Cardiac muscle cell (in vitro differentiated cells and primary cell): ENCODE results near the gene NAA80. TPM values are rescaled to one million over a fixed set of nuclear protein-coding genes. Genes with fewer than 3 reads are reported as not detected.
"Not testable (repeated sequence)": the region's sequence is repeated elsewhere in the genome, so short reads cannot be mapped to it uniquely, and the experiment has no call there.

Source experiments
- DNase-seq, 2 donors: peaks; one replicate each; pipeline versions ENCODE4 v3.0.0 to v3.0.0-alpha.2; 2010 to 2017; ENCODE audit warnings: low read depth in 1 of 2, low spot score in 1 of 2
- H3K27ac ChIP-seq: fragments of 200-600 bp; sonication (generic); 2 replicates; pipeline ENCODE4 v1.5.1; 2016
- H3K27me3 ChIP-seq: fragments of 200-600 bp; sonication (generic); 2 replicates; pipeline ENCODE4 v1.6.0; 2016; ENCODE audit warnings: control low read depth
- H3K36me3 ChIP-seq: fragments of 200-600 bp; sonication (generic); 2 replicates; pipeline ENCODE4 v1.5.1; 2016; ENCODE audit warnings: control low read depth
- H3K4me1 ChIP-seq: fragments of 200-600 bp; sonication (generic); 2 replicates; pipeline ENCODE4 v1.8.1; 2017; ENCODE audit warnings: low read depth, mild to moderate bottlenecking, mixed run types
- H3K4me3 ChIP-seq: fragments of 200-600 bp; sonication (generic); 2 replicates; pipeline ENCODE4 v1.5.1; 2016; ENCODE audit warnings: mild to moderate bottlenecking
- H3K9me3 ChIP-seq: fragments of 200-600 bp; sonication (generic); 2 replicates; pipeline ENCODE4 v1.5.1; 2017; ENCODE audit warnings: low read depth, mild to moderate bottlenecking, control low read depth
- CTCF ChIP-seq: IDR thresholded peaks from 2 replicates; pipeline ENCODE4 v1.5.1; 2012; ENCODE audit warnings: low read depth, mild to moderate bottlenecking, low read length
- polyA plus RNA-seq: library from polyadenylated mRNA; unstranded; fragments of >200 nt; fragmentation: Nextera tagmentation; extraction: Ambion mirVana; gene quantifications from 2 replicates; pipeline ENCODE4 v1.2.1, GENCODE V29; 2016
- total RNA-seq: library from RNA; depleted of rRNA; stranded (reverse); fragments of >200 nt; gene quantifications from 2 replicates; pipeline ENCODE4 v1.2.3, GENCODE V29; 2016

NAA80 gene
- total and polyA plus RNA-seq, 2 experiments from 2014 or later: 35.6 to 40.4 TPM

DNA sequence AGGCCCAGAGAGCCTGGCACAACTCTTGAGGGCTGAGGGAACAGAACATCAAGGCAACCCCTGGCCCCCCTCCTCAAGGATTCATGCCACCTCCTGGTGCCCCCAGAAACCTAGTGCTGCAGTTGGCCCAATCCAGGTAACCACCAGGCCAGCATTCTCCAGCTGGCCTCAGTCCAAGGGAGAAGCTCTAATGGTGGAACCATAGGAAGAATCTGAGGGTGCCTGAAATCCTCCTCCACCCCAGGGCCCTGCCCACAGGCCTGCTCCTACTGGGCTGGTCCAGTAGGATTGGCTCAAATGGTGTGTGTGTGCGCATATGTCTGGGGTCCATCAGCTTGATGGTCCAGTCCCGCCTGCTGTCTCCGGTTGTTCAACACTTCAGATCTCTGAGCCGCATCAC, 15.6 kb upstream of the NAA80 start:
- Histone ChIP-seq H3K27me3 (no peaks in the 10 kb centered on the region), H3K36me3 (peaks cover 24% of the 10 kb centered on the region), H3K4me3 (no peak overlapping the region), H3K9me3 (no peaks in the 10 kb centered on the region), H3K27ac (no peak overlapping the region), H3K4me1 (peaks cover 4% of the 10 kb centered on the region)
- no peak for TF ChIP-seq CTCF
- no peak for DNase-seq

DNA sequence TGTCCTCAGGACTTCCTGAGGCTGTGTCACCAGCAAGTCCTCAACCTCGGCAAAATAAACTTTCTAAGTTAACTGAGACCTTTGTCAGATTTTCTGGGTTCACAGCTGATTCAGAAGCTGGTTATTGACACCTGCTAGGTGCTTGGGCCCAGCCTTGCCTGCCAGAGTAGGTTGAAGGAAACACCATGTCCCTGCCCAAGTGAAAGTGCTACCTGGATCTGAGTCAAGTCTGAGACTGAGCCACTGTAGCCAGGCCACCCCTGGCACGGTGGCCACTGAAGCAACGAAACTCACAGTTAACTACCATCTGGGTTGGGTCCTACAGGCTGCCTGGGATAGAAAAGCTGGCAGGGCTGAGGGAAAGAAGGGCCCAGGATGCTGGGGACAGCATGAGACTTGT, 15.1 kb upstream of the NAA80 start:
- H3K9me3 ChIP-seq: no peaks in the 10 kb centered on the region
- DNase-seq: no peak
- H3K27ac ChIP-seq: no peak overlapping the region
- no peaks in the 10 kb centered on the region for H3K27me3 ChIP-seq
- H3K4me1 ChIP-seq: no peaks in the 10 kb centered on the region
- H3K4me3 ChIP-seq: no peak overlapping the region
- no peak for TF ChIP-seq CTCF
- H3K36me3 ChIP-seq: peaks cover 19% of the 10 kb centered on the region

DNA sequence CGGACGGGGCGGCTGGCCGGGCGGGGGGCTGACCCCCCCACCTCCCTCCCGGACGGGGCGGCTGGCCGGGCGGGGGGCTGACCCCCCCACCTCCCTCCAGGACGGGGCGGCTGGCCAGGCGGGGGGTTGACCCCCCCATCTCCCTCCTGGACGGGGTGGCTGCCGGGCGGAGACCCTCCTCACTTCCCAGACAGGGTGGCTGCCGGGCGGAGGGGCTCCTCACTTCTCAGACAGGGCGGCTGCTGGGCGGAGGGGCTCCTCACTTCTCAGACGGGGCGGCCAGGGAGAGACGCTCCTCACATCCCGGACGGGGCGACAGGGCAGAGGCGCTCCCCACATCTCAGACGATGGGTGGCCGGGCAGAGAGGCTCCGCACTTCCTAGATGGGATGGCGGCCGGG, 12.8 kb upstream of the NAA80 start:
- not testable (repeated sequence) for H3K27me3 ChIP-seq, H3K27ac ChIP-seq, DNase-seq, H3K4me3 ChIP-seq, H3K4me1 ChIP-seq, H3K36me3 ChIP-seq, H3K9me3 ChIP-seq

DNA sequence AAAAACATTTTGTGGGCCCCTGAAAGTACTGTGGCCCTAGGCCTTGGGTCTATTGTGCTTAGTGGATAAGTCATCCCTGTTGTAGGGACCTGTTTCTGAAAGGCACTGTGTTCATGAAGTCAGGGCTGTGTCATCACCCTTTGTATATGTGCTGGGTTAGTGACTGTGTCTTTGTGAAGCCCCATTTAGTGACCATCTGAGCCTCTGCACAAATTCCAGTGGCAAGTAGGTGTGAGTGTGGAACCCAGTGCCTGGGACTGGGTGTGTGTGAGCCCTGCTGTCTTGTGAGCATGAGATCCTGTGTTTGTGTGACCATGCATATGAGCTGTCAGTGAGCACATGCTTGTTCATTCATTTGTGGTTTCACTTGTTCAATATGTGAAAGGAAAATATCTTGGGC, 5.4 kb upstream of the NAA80 start:
- Histone ChIP-seq H3K4me3 (no peak overlapping the region), H3K27ac (no peak overlapping the region), H3K4me1 (peaks cover 8% of the 10 kb centered on the region), H3K27me3 (no peaks in the 10 kb centered on the region), H3K9me3 (peaks cover 4% of the 10 kb centered on the region), H3K36me3 (no peaks in the 10 kb centered on the region)
- TF ChIP-seq CTCF: no peak
- no peak for DNase-seq

- TF ChIP-seq CTCF: peak; percentile 16
- peak within 1 kb of the TSS; percentile 76 for H3K27ac ChIP-seq
- no peak within 1 kb of the TSS for H3K4me3 ChIP-seq
- peak; percentile 36 to 60 for DNase-seq
- H3K36me3 ChIP-seq: no peaks in the 10 kb centered on the region
- H3K9me3 ChIP-seq: no peaks in the 10 kb centered on the region
- H3K27me3 ChIP-seq: no peaks in the 10 kb centered on the region
- peaks cover 15% of the 10 kb centered on the region for H3K4me1 ChIP-seq
These were observed 4.0 kb upstream of the NAA80 start, which contains the start of gene HYAL1 for GRCh38 chr3:50303013-50303815. HYAL1 (minus strand) TSS chr3:50303574; CDS start chr3:50302956, 618 bp downstream.
